ENCODE data around the gene SPAG7. TPM values are rescaled to one million over a fixed set of nuclear protein-coding genes. Genes with fewer than 3 reads are reported as not detected.
A peak's percentile ranks its signal among the peaks of the same experiment; 100 is the strongest.

SPAG7 gene
- total RNA-seq, 1 donor from 2014 or later = 73.0 TPM

- H3K4me3 Mint-ChIP-seq (ENCODE audit: unreplicated experiment) = peak overlapping the region; percentile 96
- H3K36me3 Mint-ChIP-seq (ENCODE audit: low read depth) = peaks cover 23% of the 10 kb centered on the region
- peaks cover 62% of the 10 kb centered on the region for H3K4me1 Mint-ChIP-seq (ENCODE audit: low read depth)
- DNase-seq (ENCODE audit: low spot score) = no peak
- H3K9me3 Mint-ChIP-seq (ENCODE audit: low read depth) = no peaks in the 10 kb centered on the region
- peak overlapping the region; percentile 92 for H3K27ac Mint-ChIP-seq (ENCODE audit: unreplicated experiment)
- H3K27me3 Mint-ChIP-seq (ENCODE audit: low read depth) = no peaks in the 10 kb centered on the region
- no peak for TF ChIP-seq CTCF (IDR thresholded peaks at IDR 0.05)
Measured at GRCh38 chr17:4947411-4948165, 20.0 kb downstream of the SPAG7 start.

- peak overlapping the region; percentile 96 for H3K4me3 Mint-ChIP-seq (ENCODE audit: unreplicated experiment)
- peaks cover 68% of the 10 kb centered on the region for H3K4me1 Mint-ChIP-seq (ENCODE audit: low read depth)
- H3K9me3 Mint-ChIP-seq (ENCODE audit: low read depth) = no peaks in the 10 kb centered on the region
- peak overlapping the region; percentile 94 for H3K27ac Mint-ChIP-seq (ENCODE audit: unreplicated experiment)
- no peak for TF ChIP-seq CTCF (IDR thresholded peaks at IDR 0.05)
- no peaks in the 10 kb centered on the region for H3K27me3 Mint-ChIP-seq (ENCODE audit: low read depth)
- H3K36me3 Mint-ChIP-seq (ENCODE audit: low read depth) = peaks cover 23% of the 10 kb centered on the region
- DNase-seq (ENCODE audit: low spot score) = no peak
Measured at GRCh38 chr17:4947010-4947410, 20.6 kb downstream of the SPAG7 start.

GRCh38 chr17:4946312-4946976 is 21.2 kb downstream of the SPAG7 start:
- DNase-seq (ENCODE audit: low spot score) = no peak
- Mint-ChIP-seq H3K36me3 (ENCODE audit: low read depth) (peaks cover 25% of the 10 kb centered on the region), H3K9me3 (ENCODE audit: low read depth) (no peaks in the 10 kb centered on the region), H3K27ac (ENCODE audit: unreplicated experiment) (peak overlapping the region; percentile 94), H3K4me3 (ENCODE audit: unreplicated experiment) (peak overlapping the region; percentile 96), H3K4me1 (ENCODE audit: low read depth) (peaks cover 68% of the 10 kb centered on the region), H3K27me3 (ENCODE audit: low read depth) (no peaks in the 10 kb centered on the region)
- TF ChIP-seq CTCF (IDR thresholded peaks at IDR 0.05) = no peak

- H3K9me3 Mint-ChIP-seq (ENCODE audit: low read depth) = no peaks in the 10 kb centered on the region
- no peak for DNase-seq (ENCODE audit: low spot score)
- no peaks in the 10 kb centered on the region for H3K27me3 Mint-ChIP-seq (ENCODE audit: low read depth)
- H3K4me1 Mint-ChIP-seq (ENCODE audit: low read depth) = peaks cover 68% of the 10 kb centered on the region
- peak overlapping the region; percentile 96 for H3K4me3 Mint-ChIP-seq (ENCODE audit: unreplicated experiment)
- peaks cover 25% of the 10 kb centered on the region for H3K36me3 Mint-ChIP-seq (ENCODE audit: low read depth)
- no peak for TF ChIP-seq CTCF (IDR thresholded peaks at IDR 0.05)
- peak overlapping the region; percentile 94 for H3K27ac Mint-ChIP-seq (ENCODE audit: unreplicated experiment)
Measured at GRCh38 chr17:4945944-4946280, 21.7 kb downstream of the SPAG7 start.

GRCh38 chr17:4945176-4945943 is 22.3 kb downstream of the SPAG7 start:
- H3K4me1 Mint-ChIP-seq (ENCODE audit: low read depth) = peaks cover 65% of the 10 kb centered on the region
- peak overlapping the region; percentile 96 for H3K4me3 Mint-ChIP-seq (ENCODE audit: unreplicated experiment)
- no peak for TF ChIP-seq CTCF (IDR thresholded peaks at IDR 0.05)
- no peaks in the 10 kb centered on the region for H3K9me3 Mint-ChIP-seq (ENCODE audit: low read depth)
- no peak for DNase-seq (ENCODE audit: low spot score)
- peak overlapping the region; percentile 94 for H3K27ac Mint-ChIP-seq (ENCODE audit: unreplicated experiment)
- H3K27me3 Mint-ChIP-seq (ENCODE audit: low read depth) = no peaks in the 10 kb centered on the region
- H3K36me3 Mint-ChIP-seq (ENCODE audit: low read depth) = peaks cover 25% of the 10 kb centered on the region

Measured in chondrocyte (in vitro differentiated cells).